Fibroblast of the aortic adventitia (primary cell): ENCODE data around the gene MAX. TPM values are rescaled to one million over a fixed set of nuclear protein-coding genes. Genes with fewer than 3 reads are reported as not detected.

Source experiments
- DNase-seq: peaks from one replicate; pipeline ENCODE4 v3.0.0-alpha.2; 2010; ENCODE audit warnings: low read depth
- H3K4me3 ChIP-seq: 2 replicates; pipeline ENCODE4 v1.5.1; 2011; ENCODE audit warnings: low read depth, mild to moderate bottlenecking, control low read depth, low read length, moderate library complexity
- total RNA-seq: library from RNA; depleted of rRNA; stranded (reverse); fragments of >200 nt; gene quantifications from 2 replicates; pipeline ENCODE4 v1.2.3, GENCODE V29; 2012; ENCODE audit warnings: low replicate concordance
- TF ChIP-seq, protein P1 (sequence below): IDR thresholded peaks from 2 replicates; pipeline ENCODE4 v1.5.1; 2011; ENCODE audit warnings: mild to moderate bottlenecking, low read length, control low read depth, inconsistent platforms; ENCODE audit not compliant: insufficient read depth

Gene MAX
- total RNA-seq, 1 donor, result 69.3 TPM

DNA sequence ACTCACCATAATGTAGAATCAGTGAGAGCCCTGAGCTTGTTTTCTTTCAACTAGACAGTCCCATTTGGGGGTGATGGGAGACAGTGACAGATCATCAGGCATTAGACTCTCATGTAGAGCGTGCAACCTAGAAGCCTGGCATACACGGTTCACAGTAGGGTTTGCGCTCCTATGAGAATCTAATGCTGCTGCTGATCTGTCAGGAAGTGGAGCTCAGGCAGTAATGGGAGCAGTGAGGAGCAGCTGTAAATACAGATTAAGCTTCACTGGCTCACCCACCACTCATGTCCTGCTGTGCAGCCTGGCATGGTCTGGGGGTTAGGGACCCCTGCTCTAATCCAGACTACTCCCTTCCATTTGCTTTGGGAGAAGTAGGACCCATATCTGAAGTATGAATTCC lies 60.0 kb downstream of the MAX start:
- DNase-seq, result no peak

DNA sequence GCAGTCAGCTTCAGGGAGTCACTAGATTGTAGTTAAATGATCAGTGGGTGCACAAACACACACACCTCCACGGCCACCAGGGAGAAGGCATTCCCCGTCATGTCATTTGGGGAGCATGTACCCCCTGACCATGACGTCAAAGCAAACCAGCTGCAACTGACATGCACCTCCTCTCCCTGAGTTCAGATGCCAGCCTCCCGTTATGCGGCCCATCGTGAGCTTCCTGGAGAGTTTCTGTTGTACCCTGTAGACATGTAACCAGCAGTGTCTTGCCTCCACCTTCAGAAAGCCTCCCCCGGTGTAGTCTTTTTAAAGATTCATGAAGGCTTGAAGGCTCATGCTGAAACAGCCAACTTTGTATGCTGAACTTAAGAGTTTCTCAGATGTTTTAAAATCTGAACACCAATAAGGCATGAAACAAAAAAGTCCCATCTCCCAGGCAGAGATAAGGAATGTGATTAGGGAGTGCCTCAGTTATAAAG lies 60.8 kb downstream of the MAX start:
- TF ChIP-seq, protein P1, sequence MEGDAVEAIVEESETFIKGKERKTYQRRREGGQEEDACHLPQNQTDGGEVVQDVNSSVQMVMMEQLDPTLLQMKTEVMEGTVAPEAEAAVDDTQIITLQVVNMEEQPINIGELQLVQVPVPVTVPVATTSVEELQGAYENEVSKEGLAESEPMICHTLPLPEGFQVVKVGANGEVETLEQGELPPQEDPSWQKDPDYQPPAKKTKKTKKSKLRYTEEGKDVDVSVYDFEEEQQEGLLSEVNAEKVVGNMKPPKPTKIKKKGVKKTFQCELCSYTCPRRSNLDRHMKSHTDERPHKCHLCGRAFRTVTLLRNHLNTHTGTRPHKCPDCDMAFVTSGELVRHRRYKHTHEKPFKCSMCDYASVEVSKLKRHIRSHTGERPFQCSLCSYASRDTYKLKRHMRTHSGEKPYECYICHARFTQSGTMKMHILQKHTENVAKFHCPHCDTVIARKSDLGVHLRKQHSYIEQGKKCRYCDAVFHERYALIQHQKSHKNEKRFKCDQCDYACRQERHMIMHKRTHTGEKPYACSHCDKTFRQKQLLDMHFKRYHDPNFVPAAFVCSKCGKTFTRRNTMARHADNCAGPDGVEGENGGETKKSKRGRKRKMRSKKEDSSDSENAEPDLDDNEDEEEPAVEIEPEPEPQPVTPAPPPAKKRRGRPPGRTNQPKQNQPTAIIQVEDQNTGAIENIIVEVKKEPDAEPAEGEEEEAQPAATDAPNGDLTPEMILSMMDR, result no peak
- DNase-seq, result no peak
- no peak overlapping the region for H3K4me3 ChIP-seq

More for the DNA sequence above, 60.0 kb downstream of the MAX start:
- TF ChIP-seq, protein P1, result no peak
- H3K4me3 ChIP-seq, result no peak overlapping the region

DNA sequence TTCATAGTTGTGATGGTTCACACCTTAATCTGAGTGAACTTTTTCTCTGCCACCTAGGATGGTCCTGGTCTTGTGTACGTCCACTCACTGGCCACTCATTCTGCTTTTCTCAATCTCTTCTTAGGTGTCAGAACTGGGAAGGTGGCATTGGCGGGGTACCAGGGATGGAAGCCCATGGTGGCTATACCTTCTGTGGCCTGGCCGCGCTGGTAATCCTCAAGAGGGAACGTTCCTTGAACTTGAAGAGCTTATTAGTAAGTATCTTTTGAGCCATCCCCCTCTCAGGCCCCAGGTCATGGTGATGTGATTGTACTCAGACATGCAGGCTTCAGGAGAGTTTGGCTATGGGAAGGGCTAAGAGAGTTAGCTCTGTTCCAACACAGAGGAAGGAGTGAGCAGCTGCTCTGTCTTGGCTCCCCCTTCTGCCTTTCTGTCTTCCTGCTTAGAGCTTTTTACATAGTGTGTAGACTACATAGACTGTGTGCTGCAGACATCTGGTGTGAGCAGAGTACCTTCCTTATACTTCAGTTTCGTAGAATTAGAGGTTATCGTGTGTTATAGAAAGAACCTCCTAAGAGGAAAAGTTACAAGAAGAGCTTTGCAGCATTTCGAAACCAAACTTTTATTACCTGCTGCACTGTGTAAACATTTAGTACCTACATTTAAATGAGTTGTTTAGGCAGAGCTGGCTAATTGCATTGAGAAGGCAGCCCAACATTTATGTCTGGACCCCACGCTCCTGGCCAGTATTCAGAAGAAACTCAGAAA lies 61.5 kb downstream of the MAX start:
- no peak overlapping the region for H3K4me3 ChIP-seq
- DNase-seq, result no peak
- TF ChIP-seq, protein P1, result no peak

DNA sequence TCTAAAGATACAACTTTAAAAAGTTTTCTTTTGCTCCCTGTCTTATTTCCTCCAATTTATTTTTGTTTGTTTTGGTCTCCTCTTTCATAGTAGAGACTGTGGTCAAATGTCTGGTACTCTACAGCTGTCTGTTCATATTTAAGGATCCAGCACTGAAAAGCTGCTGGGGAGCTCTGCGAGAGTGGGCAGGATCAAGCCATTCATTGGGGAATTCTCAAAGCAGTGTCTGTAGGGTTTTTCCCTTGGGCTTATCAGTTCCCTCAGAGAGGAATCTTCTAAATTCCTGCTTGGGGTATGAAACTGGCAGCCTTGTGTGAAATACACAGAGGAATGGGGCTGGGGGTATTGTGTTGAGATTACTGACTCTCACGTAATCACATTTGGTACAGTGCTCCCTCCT lies 63.4 kb downstream of the MAX start:
- no peak for DNase-seq
- TF ChIP-seq, protein P1, result no peak

DNA sequence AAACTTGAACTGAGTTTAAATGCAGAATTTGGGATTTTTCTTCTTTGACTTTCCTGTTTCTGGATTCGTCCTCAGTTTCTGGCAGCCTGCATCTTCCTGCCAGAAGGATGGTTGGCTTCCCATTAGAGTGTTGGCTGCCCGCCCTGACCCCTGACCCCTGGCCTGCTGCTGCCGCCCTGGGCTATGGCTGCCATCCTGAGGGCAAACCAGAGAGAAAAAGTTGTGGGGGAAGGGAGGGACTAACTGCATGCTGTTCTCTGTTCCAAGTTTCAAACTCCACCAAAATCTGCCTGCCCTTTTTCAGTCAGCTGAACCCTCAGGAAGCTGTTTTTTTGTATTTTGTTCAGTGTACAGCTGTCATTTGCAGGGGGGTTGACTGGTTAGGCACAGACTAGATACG lies 67.3 kb downstream of the MAX start:
- TF ChIP-seq, protein P1, result no peak
- no peak overlapping the region for H3K4me3 ChIP-seq
- peak; percentile 32 for DNase-seq

More for the DNA sequence above, 63.4 kb downstream of the MAX start:
- no peak overlapping the region for H3K4me3 ChIP-seq

DNA sequence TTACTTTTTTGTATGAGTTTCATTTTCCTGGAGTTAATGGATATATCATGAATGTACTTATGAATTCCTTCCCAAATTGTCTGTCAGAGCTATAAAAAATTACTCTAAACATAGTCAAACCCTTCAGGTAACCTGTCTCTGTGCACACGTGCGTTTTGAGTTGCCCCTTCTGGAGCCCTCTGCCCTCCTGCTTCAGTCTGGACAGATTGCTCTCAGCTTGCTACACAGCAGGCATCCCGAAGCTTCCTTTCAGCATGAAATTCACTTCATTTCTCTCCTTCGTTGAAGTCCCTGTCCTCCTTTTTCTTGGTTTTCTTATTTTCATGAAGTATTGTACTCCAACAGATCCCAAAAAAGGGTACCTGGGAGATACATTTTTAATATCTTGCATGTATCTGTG lies 68.3 kb downstream of the MAX start:
- no peak overlapping the region for H3K4me3 ChIP-seq
- TF ChIP-seq, protein P1, result no peak
- no peak for DNase-seq
